Measurements from ENCODE around the gene MED29. TPM values are rescaled to one million over a fixed set of nuclear protein-coding genes. Genes with fewer than 3 reads are reported as not detected.

The MED29 gene
- polyA plus RNA-seq, 1 experiment: 36.6 TPM

- Histone ChIP-seq H3K27me3 (ENCODE audit: control insufficient read depth, insufficient read depth, low read length) (no peaks in the 10 kb centered on the region), H3K4me3 (ENCODE audit: low read depth, low read length) (no peak overlapping the region), H3K36me3 (ENCODE audit: control insufficient read depth, insufficient read depth, low read length) (peaks cover 11% of the 10 kb centered on the region)
- TF ChIP-seq CTCF (IDR thresholded peaks at IDR 0.05; ENCODE audit: insufficient read depth, low read depth, low read length): no peak
- CTCF ChIA-PET: interaction anchor here (0.6 to 9.8 kb wide), 32 partner anchors 9 to 422 kb away, joined by 3 to 178 read pairs (median 4); partner anchors contain the start of genes EID2B, FBXO17, PLEKHG2 and RPS16
- POLR2A ChIA-PET: interaction anchor here (0.6 to 1.1 kb wide), 6 partner anchors 10 to 128 kb away, joined by 3 to 11 read pairs (median 5); partner anchors contain the start of gene RPS16
- peak; percentile 66 for DNase-seq (ENCODE audit: low read depth)
Observed at GRCh38 chr19:39398297-39398864, 7.2 kb downstream of the MED29 start.

GRCh38 chr19:39399668-39400050, 8.5 kb downstream of the MED29 start:
- CTCF ChIA-PET: interaction anchor here (9.8 kb wide), 1 partner anchor 12 kb away, joined by 178 read pairs; the partner anchor contains the start of gene PLEKHG2
- Histone ChIP-seq H3K36me3 (ENCODE audit: control insufficient read depth, insufficient read depth, low read length) (peaks cover 7% of the 10 kb centered on the region), H3K4me3 (ENCODE audit: low read depth, low read length) (no peak overlapping the region), H3K27me3 (ENCODE audit: control insufficient read depth, insufficient read depth, low read length) (no peaks in the 10 kb centered on the region)
- POLR2A ChIA-PET: no interaction called here
- no peak for DNase-seq (ENCODE audit: low read depth)
- TF ChIP-seq CTCF (IDR thresholded peaks at IDR 0.05; ENCODE audit: insufficient read depth, low read depth, low read length): no peak

- CTCF ChIA-PET: interaction anchor here (9.8 kb wide), 1 partner anchor 12 kb away, joined by 178 read pairs; the partner anchor contains the start of gene PLEKHG2
- Histone ChIP-seq H3K36me3 (ENCODE audit: control insufficient read depth, insufficient read depth, low read length) (peaks cover 7% of the 10 kb centered on the region), H3K4me3 (ENCODE audit: low read depth, low read length) (no peak overlapping the region), H3K27me3 (ENCODE audit: control insufficient read depth, insufficient read depth, low read length) (no peaks in the 10 kb centered on the region)
- DNase-seq (ENCODE audit: low read depth): no peak
- no peak for TF ChIP-seq CTCF (IDR thresholded peaks at IDR 0.05; ENCODE audit: insufficient read depth, low read depth, low read length)
- POLR2A ChIA-PET: no interaction called here
Observed at GRCh38 chr19:39400061-39400460, 8.9 kb downstream of the MED29 start.

- no peak for DNase-seq (ENCODE audit: low read depth)
- TF ChIP-seq CTCF (IDR thresholded peaks at IDR 0.05; ENCODE audit: insufficient read depth, low read depth, low read length): no peak
- Histone ChIP-seq H3K36me3 (ENCODE audit: control insufficient read depth, insufficient read depth, low read length) (peaks cover 4% of the 10 kb centered on the region), H3K27me3 (ENCODE audit: control insufficient read depth, insufficient read depth, low read length) (no peaks in the 10 kb centered on the region), H3K4me3 (ENCODE audit: low read depth, low read length) (no peak overlapping the region)
- ChIA-PET CTCF (interaction anchor here (0.9 to 9.8 kb wide), 3 partner anchors 11 to 131 kb away, joined by 3 to 178 read pairs (median 7); partner anchors contain the start of genes EID2B, PLEKHG2 and RPS16), POLR2A (no interaction called here)
Observed at GRCh38 chr19:39401070-39401548, 9.9 kb downstream of the MED29 start.

- DNase-seq (ENCODE audit: low read depth): no peak
- H3K4me3 ChIP-seq (ENCODE audit: low read depth, low read length): no peak overlapping the region
- H3K27me3 ChIP-seq (ENCODE audit: control insufficient read depth, insufficient read depth, low read length): no peaks in the 10 kb centered on the region
- CTCF ChIA-PET: interaction anchor here (0.7 to 9.8 kb wide), 4 partner anchors 10 to 131 kb away, joined by 3 to 178 read pairs (median 5); partner anchors contain the start of genes EID2B, PLEKHG2 and RPS16
- peaks cover 4% of the 10 kb centered on the region for H3K36me3 ChIP-seq (ENCODE audit: control insufficient read depth, insufficient read depth, low read length)
- POLR2A ChIA-PET: interaction anchor here (1.0 kb wide), 1 partner anchor 34 kb away, joined by 4 read pairs; the partner anchor contains the start of gene RPS16
- TF ChIP-seq CTCF (IDR thresholded peaks at IDR 0.05; ENCODE audit: insufficient read depth, low read depth, low read length): no peak
Observed at GRCh38 chr19:39401549-39402345, 10.6 kb downstream of the MED29 start.

All from BJ (cell line).